HG02798 (cell line): ENCODE data around the gene CD33.
A peak's percentile ranks its signal among the peaks of the same experiment; 100 is the strongest.
"Not testable (repeated sequence)": the region's sequence is repeated elsewhere in the genome, so short reads cannot be mapped to it uniquely, and the experiment has no call there.

Source experiments
- ATAC-seq: cut with Tn5 transposase; IDR thresholded peaks from one replicate; pipeline ENCODE4 v1.9.1; 2021; ENCODE audit warnings: mild to moderate bottlenecking; ENCODE audit not compliant: unreplicated experiment, poor library complexity

Gene CD33

DNA sequence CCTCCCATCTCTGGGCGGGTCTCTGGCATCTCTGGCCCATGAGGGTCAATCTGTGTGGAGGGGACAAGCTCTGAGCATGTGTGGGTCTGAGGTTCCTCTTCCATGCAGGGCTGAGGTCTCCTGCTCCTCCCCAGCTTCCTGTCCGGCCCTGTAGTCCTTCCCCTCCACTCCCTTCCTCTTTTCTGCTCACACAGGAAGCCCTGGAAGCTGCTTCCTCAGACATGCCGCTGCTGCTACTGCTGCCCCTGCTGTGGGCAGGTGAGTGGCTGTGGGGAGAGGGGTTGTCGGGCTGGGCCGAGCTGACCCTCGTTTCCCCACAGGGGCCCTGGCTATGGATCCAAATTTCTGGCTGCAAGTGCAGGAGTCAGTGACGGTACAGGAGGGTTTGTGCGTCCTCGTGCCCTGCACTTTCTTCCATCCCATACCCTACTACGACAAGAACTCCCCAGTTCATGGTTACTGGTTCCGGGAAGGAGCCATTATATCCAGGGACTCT lies at the start of gene CD33:
Gene CD33, plus strand, starts transcription at position 183 of the 496 bp plus-strand sequence. Its CDS starts 39 bp downstream, at position 222.
- ATAC-seq = not testable (repeated sequence)

DNA sequence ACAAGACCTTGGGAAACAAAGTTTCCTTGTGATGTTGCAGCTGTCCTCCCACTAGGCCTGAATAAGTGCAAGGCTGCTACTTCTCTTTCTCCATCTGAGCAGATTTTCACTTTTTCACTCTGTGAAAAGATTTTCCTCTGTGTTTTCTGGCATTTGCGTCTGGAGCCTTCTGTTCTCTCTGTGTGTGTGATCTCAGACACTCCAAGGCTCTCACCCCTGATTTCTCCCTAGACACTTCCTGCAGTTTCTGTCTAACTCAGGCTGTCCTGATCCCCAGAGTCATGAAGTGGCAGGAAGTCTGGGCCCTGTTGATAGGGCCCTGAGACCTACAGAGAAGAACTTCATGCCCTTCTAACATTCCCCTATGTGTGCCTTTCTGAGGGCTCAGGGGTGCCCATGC lies 45.6 kb upstream of the CD33 start:
- no peak for ATAC-seq

DNA sequence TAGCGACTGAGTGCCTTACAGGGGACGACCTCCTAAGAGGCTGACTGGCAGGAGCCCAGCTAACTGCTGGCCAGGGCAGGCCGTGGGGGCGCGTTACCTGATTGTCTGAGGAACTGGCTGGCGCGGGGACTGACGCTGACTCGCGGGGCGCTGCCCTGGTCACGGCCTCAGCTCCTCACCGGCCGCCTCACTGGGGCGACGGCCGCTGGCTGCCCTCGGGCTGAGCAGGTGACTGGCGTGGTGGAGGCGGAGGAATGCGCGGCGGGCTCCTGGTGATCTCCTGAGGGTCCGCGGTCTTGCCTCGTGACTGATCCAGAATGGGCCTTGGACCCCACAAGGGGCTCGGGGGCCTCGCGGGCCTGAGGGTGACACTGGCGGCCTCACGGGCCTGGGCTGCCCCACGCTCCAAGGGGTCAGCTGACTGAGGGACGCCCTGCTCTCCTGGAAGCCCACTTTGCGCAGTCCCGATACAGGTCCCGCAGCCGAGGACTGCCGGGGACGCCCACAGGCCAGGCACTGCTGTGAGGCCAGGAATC lies 43.4 kb upstream of the CD33 start:
- ATAC-seq = no peak

- ATAC-seq = no peak
Measured at GRCh38 chr19:51181913-51182419, 42.9 kb upstream of the CD33 start.

- no peak for ATAC-seq
Measured at GRCh38 chr19:51183629-51184028, 41.3 kb upstream of the CD33 start.

- no peak for ATAC-seq
Measured at GRCh38 chr19:51185069-51185867, 39.6 kb upstream of the CD33 start.

GRCh38 chr19:51185868-51186215 lies 39.0 kb upstream of the CD33 start:
- no peak for ATAC-seq

DNA sequence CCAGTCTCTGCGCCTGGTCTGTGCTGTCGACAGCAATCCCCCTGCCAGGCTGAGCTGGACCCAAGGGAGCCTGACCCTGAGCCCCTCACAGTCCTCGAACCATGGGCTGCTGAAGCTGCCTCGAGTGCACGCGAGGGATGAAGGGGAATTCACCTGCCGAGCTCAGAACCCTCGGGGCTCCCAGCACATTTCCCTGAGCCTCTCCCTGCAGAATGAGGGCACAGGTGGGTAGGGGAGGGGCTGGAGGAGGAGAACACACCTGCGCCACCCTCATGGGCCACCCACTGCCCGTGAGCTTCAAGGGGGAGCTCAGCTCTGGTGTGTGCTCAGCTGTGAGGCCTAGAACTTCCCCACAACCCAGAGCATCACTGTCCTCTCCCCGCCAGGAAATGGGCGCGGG lies 38.6 kb upstream of the CD33 start:
- ATAC-seq = no peak

- no peak for ATAC-seq
Measured at GRCh38 chr19:51187395-51188226, 37.3 kb upstream of the CD33 start.

GRCh38 chr19:51188227-51188559 lies 36.7 kb upstream of the CD33 start:
- ATAC-seq = no peak

DNA sequence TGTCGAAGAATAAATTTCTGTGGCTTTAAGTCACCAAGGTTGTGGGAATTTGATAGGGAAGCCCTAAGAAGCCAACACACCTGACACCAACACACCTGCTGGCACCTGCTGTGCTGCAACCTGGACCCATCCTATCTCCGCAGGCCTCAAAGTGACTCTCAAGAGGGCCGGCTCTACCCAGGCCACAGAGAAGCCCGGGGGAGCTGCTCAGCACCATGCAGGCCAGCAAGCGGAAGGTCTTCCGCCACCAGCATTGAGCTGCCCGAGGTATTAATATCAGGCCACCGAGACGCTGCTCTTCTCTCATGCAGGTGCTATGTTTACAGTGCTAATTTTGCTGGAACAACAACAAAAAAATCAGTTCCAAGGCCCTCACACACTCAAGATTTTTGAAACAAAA lies 32.2 kb upstream of the CD33 start:
- no peak for ATAC-seq

DNA sequence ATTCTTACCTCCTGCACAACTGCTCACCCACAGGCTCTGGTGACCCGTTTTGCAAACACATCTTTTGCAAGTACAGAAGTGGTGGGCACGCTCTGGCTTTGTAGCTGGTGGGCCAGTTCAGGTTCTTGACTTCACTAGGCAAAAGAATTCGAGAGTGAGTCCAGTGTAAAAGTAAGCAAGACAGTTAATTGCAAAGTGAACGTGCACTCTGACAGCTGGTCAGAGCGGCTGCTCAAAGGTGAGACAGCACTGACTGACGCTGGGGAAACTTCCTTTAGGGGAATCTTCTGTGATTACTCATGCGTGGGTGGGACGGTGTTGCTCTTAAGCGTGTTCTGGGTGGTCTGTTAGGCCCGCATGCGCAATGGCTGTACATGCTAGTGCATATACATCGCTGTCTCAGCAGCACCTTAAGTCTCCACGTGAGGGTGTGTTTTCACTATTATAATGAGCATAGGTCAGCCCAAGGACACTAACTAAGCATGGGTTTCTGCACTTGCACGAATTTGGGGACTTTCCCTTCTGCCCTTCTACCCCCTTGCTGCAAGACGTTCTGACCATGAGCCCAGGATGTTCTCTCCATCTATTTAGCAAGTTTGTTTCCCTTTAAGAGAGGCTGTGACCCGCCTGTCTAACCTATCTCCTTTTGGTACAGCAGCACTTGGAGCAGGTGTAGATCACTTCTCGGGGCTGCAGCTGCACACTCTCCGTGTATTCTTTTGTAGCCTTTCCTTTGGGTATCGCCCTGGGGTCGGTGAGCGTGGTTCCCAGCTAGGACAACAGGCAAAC lies 30.2 kb upstream of the CD33 start:
- ATAC-seq = peak; percentile 47

GRCh38 chr19:51195316-51195586 lies 29.6 kb upstream of the CD33 start:
- ATAC-seq = no peak

- no peak for ATAC-seq
Measured at GRCh38 chr19:51195616-51196015, 29.3 kb upstream of the CD33 start.

DNA sequence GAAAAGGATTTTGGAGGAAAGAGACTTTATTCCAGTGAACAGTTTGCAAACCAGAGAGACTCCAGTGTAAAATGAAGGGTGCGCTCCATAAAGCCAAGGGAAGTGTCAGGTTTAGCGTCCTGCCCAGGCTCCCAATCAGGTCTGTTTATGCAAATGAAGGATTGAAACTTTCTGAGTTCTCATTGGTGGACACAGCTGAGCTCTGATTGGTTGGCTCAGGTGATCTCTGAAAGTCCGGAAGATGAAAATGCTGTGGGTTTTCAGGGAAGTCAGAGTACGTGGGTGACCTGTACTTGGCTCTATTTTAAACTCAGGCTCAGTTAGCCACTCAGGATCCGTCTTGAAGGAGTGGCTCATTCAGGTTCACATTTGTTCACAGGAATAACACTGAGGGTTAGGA lies 28.7 kb upstream of the CD33 start:
- no peak for ATAC-seq

DNA sequence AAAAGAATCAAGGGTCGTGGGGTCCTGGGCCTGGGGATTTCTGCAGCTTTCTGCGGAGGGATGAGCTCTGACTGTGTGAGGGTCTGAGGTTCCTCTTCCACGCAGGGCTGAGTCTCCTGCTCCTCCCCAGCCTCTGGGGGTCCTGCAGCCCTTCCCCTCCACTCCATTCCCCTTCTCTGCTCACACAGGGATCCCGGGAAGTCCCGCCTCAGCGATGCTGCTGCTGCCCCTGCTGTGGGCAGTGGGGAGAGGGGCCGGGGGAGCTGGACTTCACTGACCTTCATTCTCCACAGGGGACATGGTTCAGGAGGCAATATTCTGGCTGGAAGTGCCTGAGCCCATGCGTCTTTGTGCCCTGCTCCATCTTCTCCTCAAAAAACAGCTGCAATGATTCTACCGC lies 26.2 kb upstream of the CD33 start:
- no peak for ATAC-seq

GRCh38 chr19:51200071-51200666 lies 24.7 kb upstream of the CD33 start:
- ATAC-seq = no peak

- ATAC-seq = no peak
Measured at GRCh38 chr19:51201712-51202111, 23.2 kb upstream of the CD33 start.

DNA sequence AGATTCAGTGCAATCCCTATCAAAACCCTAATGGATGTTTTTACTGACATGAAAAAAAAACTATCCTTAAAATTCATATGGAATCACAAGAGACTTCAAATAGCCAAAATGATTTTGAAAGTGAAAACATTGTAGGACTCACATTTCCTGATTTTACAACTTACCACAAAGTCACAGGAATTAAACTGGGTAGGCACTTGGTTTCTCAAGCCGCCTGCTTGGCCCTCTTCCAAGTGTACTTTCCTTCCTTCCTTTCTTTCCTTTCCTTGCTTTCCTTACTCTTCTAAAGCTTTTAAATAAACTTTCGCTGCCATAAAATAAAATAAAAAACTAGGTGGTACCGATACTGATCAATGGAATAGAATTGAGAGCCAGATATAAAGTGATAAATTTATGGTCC lies 21.0 kb upstream of the CD33 start:
- no peak for ATAC-seq

GRCh38 chr19:51204321-51204720 lies 20.6 kb upstream of the CD33 start:
- ATAC-seq = no peak
